ENCODE results near the gene FZD1. TPM values are rescaled to one million over a fixed set of nuclear protein-coding genes. Genes with fewer than 3 reads are reported as not detected.

FZD1 gene
- total RNA-seq, 1 donor from 2014 or later: 16.5 TPM

DNA sequence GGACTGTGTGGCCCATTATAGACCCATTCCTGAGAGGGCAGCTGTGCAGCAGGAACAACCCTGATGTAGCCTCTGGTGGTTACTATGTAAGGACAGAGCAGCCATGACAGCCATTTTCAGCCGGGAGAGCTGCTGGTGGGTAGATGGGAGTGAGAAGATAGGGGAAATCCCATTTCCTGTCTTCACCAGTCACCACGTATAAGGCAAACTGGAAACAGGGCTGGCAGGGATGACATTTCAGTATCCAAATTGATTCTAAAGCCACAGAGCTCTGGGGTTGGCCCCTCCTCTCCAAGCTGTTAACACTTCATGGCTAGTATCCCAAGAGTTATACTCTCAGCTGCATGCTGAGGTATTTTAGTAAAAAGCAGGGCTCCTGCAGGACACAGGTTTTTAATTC, 15.2 kb upstream of the FZD1 start:
- H3K9me3 ChIP-seq: no peaks in the 10 kb centered on the region
- H3K36me3 ChIP-seq: no peaks in the 10 kb centered on the region
- intact Hi-C loops (cut with DNase I): no loop called here
- no peak for DNase-seq (ENCODE audit: extremely low spot score in 2 of 2)
- H3K27ac ChIP-seq: no peak overlapping the region
- H3K4me1 ChIP-seq: peaks cover 16% of the 10 kb centered on the region
- TF ChIP-seq POLR2A (IDR thresholded peaks at IDR 0.05): no peak
- TF ChIP-seq, protein P1, sequence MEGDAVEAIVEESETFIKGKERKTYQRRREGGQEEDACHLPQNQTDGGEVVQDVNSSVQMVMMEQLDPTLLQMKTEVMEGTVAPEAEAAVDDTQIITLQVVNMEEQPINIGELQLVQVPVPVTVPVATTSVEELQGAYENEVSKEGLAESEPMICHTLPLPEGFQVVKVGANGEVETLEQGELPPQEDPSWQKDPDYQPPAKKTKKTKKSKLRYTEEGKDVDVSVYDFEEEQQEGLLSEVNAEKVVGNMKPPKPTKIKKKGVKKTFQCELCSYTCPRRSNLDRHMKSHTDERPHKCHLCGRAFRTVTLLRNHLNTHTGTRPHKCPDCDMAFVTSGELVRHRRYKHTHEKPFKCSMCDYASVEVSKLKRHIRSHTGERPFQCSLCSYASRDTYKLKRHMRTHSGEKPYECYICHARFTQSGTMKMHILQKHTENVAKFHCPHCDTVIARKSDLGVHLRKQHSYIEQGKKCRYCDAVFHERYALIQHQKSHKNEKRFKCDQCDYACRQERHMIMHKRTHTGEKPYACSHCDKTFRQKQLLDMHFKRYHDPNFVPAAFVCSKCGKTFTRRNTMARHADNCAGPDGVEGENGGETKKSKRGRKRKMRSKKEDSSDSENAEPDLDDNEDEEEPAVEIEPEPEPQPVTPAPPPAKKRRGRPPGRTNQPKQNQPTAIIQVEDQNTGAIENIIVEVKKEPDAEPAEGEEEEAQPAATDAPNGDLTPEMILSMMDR (IDR thresholded peaks at IDR 0.05): no peak
- no peak for TF ChIP-seq POLR2AphosphoS5 (IDR thresholded peaks at IDR 0.05; ENCODE audit: insufficient read depth in 1 of 2, low read depth in 1 of 2)
- H3K27me3 ChIP-seq: no peaks in the 10 kb centered on the region
- no peak overlapping the region for H3K4me3 ChIP-seq

DNA sequence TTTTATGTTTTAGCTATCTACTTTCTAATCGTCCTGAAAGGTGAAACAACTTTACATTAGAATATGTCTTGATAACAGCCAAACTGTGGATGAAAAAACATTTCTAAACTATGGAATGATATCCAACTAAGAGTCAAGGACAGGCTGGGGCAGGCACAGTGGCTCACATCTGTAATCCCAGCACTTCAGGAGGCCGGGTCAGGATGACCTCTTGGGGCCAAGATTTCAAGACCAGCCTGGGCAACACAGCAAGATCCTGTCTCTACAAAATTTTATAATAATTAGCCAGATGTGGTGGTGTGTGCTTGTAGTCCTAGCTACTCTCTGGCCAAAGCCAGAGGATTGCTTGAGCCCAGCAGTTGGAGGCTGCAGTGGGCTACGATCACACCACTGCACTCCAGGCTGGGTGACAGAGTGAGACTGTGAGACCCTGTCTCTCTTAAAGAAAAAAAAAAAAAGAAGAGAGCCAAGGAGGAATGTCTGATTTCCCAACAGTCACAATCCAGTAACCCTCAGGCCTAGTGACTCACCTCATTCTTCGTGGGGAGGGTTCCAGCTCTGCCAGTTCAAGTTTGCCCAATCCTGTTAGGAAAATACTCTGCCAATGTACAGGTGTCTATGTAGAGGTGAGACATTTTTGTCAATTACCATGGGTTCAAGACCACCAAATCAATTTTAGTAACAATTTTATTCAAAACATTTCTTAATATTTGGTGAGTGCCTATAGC, 14.6 kb upstream of the FZD1 start:
- H3K36me3 ChIP-seq: no peaks in the 10 kb centered on the region
- TF ChIP-seq POLR2AphosphoS5 (IDR thresholded peaks at IDR 0.05; ENCODE audit: insufficient read depth in 1 of 2, low read depth in 1 of 2) (peak; percentile 13 to 48), POLR2A (IDR thresholded peaks at IDR 0.05) (no peak)
- no peaks in the 10 kb centered on the region for H3K27me3 ChIP-seq
- H3K4me1 ChIP-seq: peaks cover 16% of the 10 kb centered on the region
- no peaks in the 10 kb centered on the region for H3K9me3 ChIP-seq
- H3K4me3 ChIP-seq: no peak overlapping the region
- H3K27ac ChIP-seq: peak overlapping the region; percentile 25
- no peak for DNase-seq (ENCODE audit: extremely low spot score in 2 of 2)
- intact Hi-C loops (cut with DNase I): no loop called here

DNA sequence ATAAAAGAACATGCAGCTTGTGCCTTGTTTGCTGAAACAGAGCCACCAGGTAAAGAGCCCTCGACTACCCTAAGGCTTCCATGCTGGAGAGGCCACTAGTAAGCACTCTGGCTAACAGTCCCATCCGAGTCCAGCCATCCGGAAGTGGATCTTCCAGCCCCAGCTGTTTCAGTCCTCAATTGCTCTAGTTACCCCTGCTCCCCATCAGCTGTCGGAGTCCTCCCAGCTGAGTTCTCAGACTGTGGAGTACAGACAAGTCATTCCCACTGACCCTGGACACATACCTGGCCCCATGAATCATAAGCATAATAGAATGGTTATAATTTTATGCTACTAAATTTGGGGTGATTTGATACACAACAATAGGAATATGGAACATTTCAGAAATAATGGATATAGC, 13.5 kb upstream of the FZD1 start:
- intact Hi-C loops (cut with DNase I): no loop called here
- TF ChIP-seq POLR2A (IDR thresholded peaks at IDR 0.05) (no peak), POLR2AphosphoS5 (IDR thresholded peaks at IDR 0.05; ENCODE audit: insufficient read depth in 1 of 2, low read depth in 1 of 2) (no peak)
- TF ChIP-seq, protein P1 (IDR thresholded peaks at IDR 0.05): no peak
- H3K27me3 ChIP-seq: no peaks in the 10 kb centered on the region

DNA sequence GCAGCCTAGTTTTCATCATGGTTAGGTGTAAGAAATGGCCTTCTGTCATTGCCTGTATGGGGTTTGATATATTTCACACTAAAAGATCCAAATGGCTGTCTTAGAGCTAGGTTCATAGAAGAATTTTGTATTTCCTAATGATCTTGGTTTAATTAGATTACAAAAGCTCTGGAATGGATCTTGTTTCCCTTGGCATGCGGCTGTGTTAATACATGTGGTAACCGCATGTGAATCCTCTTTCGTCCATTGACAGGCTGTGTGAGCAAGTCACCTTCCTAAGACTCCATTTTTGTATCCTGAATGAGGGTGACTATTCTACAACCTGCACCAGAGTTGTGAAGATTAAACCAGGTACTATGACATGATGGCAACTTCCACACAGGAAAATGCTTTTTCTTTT, 12.4 kb upstream of the FZD1 start:
- Histone ChIP-seq H3K36me3 (no peaks in the 10 kb centered on the region), H3K27me3 (no peaks in the 10 kb centered on the region), H3K9me3 (no peaks in the 10 kb centered on the region), H3K27ac (no peak overlapping the region), H3K4me1 (peaks cover 16% of the 10 kb centered on the region), H3K4me3 (no peak overlapping the region)
- DNase-seq (ENCODE audit: extremely low spot score in 2 of 2): no peak
- TF ChIP-seq POLR2A (IDR thresholded peaks at IDR 0.05) (no peak), POLR2AphosphoS5 (IDR thresholded peaks at IDR 0.05; ENCODE audit: insufficient read depth in 1 of 2, low read depth in 1 of 2) (no peak)
- TF ChIP-seq, protein P1 (IDR thresholded peaks at IDR 0.05): no peak
- intact Hi-C loops (cut with DNase I): no loop called here

More for the DNA sequence above, 13.5 kb upstream of the FZD1 start:
- H3K4me1 ChIP-seq: peaks cover 16% of the 10 kb centered on the region
- no peaks in the 10 kb centered on the region for H3K9me3 ChIP-seq
- DNase-seq (ENCODE audit: extremely low spot score in 2 of 2): no peak
- H3K36me3 ChIP-seq: no peaks in the 10 kb centered on the region
- H3K4me3 ChIP-seq: no peak overlapping the region
- no peak overlapping the region for H3K27ac ChIP-seq

DNA sequence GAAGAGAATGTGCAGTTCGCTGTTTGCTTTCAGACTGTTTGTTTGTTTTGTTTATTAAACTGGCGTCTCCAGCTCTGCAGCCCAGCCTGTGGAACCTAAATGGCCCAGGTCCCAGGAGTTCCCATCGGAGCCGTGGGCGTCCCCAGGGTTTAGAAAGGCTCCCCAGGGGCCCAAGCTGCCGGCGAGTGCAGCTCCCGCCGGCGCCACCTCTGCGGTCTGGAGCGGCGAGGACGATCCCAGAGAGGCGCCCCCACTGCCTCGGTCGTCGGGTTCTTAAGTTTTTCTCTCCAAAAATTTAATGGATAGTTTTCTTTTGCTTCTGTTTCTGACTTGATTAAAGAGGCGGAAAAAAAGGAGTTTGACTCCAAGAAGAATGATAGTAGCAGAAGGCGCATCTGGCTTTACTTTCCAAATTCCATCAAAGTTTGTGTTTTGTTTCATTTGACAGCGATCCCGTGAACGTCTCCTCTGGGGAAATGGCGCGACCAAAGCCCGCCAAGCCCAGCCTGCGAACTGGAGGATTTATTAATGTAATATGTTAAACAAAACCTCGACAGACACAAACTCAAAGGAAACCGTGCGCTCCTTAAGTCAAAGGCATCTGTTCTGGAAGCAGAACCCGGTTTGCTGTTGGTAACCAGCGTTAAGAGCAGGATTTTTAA, 718 bp upstream of the FZD1 start:
- no peaks in the 10 kb centered on the region for H3K27me3 ChIP-seq
- peak overlapping the region; percentile 78 to 84 for H3K4me3 ChIP-seq
- intact Hi-C loops (cut with DNase I): no loop called here
- H3K4me1 ChIP-seq: peaks cover 37% of the 10 kb centered on the region
- H3K9me3 ChIP-seq: no peaks in the 10 kb centered on the region
- no peak for TF ChIP-seq POLR2A (IDR thresholded peaks at IDR 0.05)
- TF ChIP-seq, protein P1 (IDR thresholded peaks at IDR 0.05): no peak
- TF ChIP-seq POLR2AphosphoS5 (IDR thresholded peaks at IDR 0.05; ENCODE audit: insufficient read depth in 1 of 2, low read depth in 1 of 2): no peak
- no peaks in the 10 kb centered on the region for H3K36me3 ChIP-seq
- H3K27ac ChIP-seq: peak overlapping the region; percentile 97
- DNase-seq (ENCODE audit: extremely low spot score in 2 of 2): no peak

Data from vagina (tissue), 2 donors.